Heart left ventricle (tissue), 13 donors: ENCODE results near the gene AK1.

Source experiments
- POLR2A ChIP-seq, 2 donors: fragments of 450-650 bp; IDR thresholded peaks; one replicate each; pipeline ENCODE4 v1.6.1; 2017; ENCODE audit warnings: antibody characterized with exemption in 2 of 2, mild to moderate bottlenecking in 2 of 2, moderate library complexity in 2 of 2
- TF ChIP-seq, protein P1 (sequence below), 12 donors: fragments of 200-600 bp; sonication (generic) in 4 of 12; IDR thresholded peaks; one replicate each; pipeline versions ENCODE4 v1.5.0 to v1.8.0; 2018 to 2022; ENCODE audit warnings: antibody characterized with exemption in 12 of 12, mild to moderate bottlenecking in 5 of 12
- donor health status: ischemic (EF 13 %, LVEDD 7.1; RV severe dilation, severe dysfunction).
- donor health status: DM: no; HTN: yes; CAD: no.
- donor health status: DM: no; HTN: no; CAD: no.
- donor health status: ischemic (EF 25% LVEDD 6.9; RV normal size, moderate dysfunction).
- donor health status: ischemic (EF 25% LVEDD 5.7; RV mildly dilated, moderate dysfunction).
- donor health status: ischemic (EF 35%, LVEDD 5.7; RV mildly dilated, moderate dysfunction).
- donor health status: nonischemic (EF 11% LVEDD 7.7; RV severe dilation, severe dysfunction).
- donor health status: DM: yes; HTN: yes; CAD: no.
- donor health status: PGD.
- donor health status: ischemic (EF 29% LVEDD 5.4; RV normal size, mild dysfunction).
- donor health status: nonischemic (EF 23%, LVEDD 6.1; RV moderate dilation, normal function).

GRCh38 chr9:127921557-127922120, 44.2 kb upstream of the AK1 start:
- TF ChIP-seq, protein P1, sequence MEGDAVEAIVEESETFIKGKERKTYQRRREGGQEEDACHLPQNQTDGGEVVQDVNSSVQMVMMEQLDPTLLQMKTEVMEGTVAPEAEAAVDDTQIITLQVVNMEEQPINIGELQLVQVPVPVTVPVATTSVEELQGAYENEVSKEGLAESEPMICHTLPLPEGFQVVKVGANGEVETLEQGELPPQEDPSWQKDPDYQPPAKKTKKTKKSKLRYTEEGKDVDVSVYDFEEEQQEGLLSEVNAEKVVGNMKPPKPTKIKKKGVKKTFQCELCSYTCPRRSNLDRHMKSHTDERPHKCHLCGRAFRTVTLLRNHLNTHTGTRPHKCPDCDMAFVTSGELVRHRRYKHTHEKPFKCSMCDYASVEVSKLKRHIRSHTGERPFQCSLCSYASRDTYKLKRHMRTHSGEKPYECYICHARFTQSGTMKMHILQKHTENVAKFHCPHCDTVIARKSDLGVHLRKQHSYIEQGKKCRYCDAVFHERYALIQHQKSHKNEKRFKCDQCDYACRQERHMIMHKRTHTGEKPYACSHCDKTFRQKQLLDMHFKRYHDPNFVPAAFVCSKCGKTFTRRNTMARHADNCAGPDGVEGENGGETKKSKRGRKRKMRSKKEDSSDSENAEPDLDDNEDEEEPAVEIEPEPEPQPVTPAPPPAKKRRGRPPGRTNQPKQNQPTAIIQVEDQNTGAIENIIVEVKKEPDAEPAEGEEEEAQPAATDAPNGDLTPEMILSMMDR (IDR thresholded peaks at IDR 0.05): peak; percentile 89 to 99 (median 97)
- no peak for TF ChIP-seq POLR2A (IDR thresholded peaks at IDR 0.05)
